ENCODE results near the gene LRRC7.
A peak's percentile ranks its signal among the peaks of the same experiment; 100 is the strongest.

Gene LRRC7

GRCh38 chr1:70084314-70084915 lies 516.7 kb downstream of the LRRC7 start:
- H3K4me3 ChIP-seq (ENCODE audit: low read length), result no peak overlapping the region
- peak; percentile 56 for DNase-seq (ENCODE audit: low read depth)
- TF ChIP-seq CTCF (conservative IDR thresholded peaks at IDR 0.05; ENCODE audit: low read length), result no peak

- H3K4me3 ChIP-seq (ENCODE audit: low read length), result no peak overlapping the region
These were observed 517.8 kb downstream of the LRRC7 start for GRCh38 chr1:70085521-70085920.

GRCh38 chr1:70086897-70087296 lies 519.2 kb downstream of the LRRC7 start:
- DNase-seq (ENCODE audit: low read depth), result no peak
- no peak overlapping the region for H3K4me3 ChIP-seq (ENCODE audit: low read length)
- TF ChIP-seq CTCF (conservative IDR thresholded peaks at IDR 0.05; ENCODE audit: low read length), result no peak

More at GRCh38 chr1:70085521-70085920, 517.8 kb downstream of the LRRC7 start:
- no peak for TF ChIP-seq CTCF (conservative IDR thresholded peaks at IDR 0.05; ENCODE audit: low read length)
- DNase-seq (ENCODE audit: low read depth), result no peak

GRCh38 chr1:70090141-70090540 lies 522.4 kb downstream of the LRRC7 start:
- no peak overlapping the region for H3K4me3 ChIP-seq (ENCODE audit: low read length)
- no peak for TF ChIP-seq CTCF (conservative IDR thresholded peaks at IDR 0.05; ENCODE audit: low read length)
- DNase-seq (ENCODE audit: low read depth), result peak; percentile 46

GRCh38 chr1:70090875-70091274 lies 523.2 kb downstream of the LRRC7 start:
- no peak overlapping the region for H3K4me3 ChIP-seq (ENCODE audit: low read length)
- peak; percentile 83 for DNase-seq (ENCODE audit: low read depth)
- TF ChIP-seq CTCF (conservative IDR thresholded peaks at IDR 0.05; ENCODE audit: low read length), result no peak

GRCh38 chr1:70091811-70092210 lies 524.1 kb downstream of the LRRC7 start:
- peak; percentile 12 for DNase-seq (ENCODE audit: low read depth)
- TF ChIP-seq CTCF (conservative IDR thresholded peaks at IDR 0.05; ENCODE audit: low read length), result no peak
- no peak overlapping the region for H3K4me3 ChIP-seq (ENCODE audit: low read length)

- no peak overlapping the region for H3K4me3 ChIP-seq (ENCODE audit: low read length)
- DNase-seq (ENCODE audit: low read depth), result no peak
- no peak for TF ChIP-seq CTCF (conservative IDR thresholded peaks at IDR 0.05; ENCODE audit: low read length)
These were observed 524.8 kb downstream of the LRRC7 start for GRCh38 chr1:70092526-70092925.
